Iris pigment epithelial cell (primary cell): Measurements from ENCODE around the gene PICK1.
"Not testable (repeated sequence)": the region's sequence is repeated elsewhere in the genome, so short reads cannot be mapped to it uniquely, and the experiment has no call there.

ENCODE experiments used
- DNase-seq: peaks from one replicate; pipeline ENCODE4 v3.0.0-alpha.2; 2011; ENCODE audit warnings: low read depth

PICK1 gene

DNA sequence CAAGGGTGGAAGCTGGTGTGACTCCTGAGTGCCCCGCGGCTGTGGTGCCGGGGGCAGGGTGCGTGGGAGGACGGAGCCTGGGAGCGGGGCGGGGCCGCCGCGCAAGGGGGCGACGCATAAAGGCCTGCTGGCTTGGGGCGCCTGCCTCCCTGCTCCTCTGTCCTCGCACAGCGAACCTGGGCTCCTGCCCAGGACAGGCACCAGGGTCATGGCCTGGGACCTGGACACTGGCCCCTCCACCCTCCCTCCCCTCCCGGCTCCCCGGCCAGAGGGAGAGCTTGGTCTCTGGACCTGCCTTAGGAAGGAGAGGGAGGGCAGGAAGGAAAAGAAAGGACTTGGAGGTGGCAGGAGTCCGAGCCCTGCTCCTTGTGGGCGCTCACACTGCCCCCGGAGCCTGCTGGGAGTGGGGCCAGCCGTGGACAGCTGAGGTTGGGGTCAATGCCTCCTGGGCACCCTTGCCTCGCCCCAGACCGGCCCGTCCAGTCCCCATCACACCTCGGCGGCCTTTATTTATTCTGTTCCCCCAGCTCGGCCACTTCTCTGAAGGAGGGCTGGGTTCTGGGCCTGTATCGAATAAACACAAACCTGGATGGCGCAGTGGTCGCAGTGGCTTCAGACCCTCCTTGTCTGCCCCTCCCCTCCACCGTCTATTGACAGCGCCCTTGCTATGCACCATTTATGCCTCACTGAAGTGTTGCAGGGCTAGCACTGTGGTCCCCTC, 18.1 kb downstream of the PICK1 start:
- DNase-seq: no peak

GRCh38 chr22:38075961-38076360, 18.8 kb downstream of the PICK1 start:
- DNase-seq: no peak

DNA sequence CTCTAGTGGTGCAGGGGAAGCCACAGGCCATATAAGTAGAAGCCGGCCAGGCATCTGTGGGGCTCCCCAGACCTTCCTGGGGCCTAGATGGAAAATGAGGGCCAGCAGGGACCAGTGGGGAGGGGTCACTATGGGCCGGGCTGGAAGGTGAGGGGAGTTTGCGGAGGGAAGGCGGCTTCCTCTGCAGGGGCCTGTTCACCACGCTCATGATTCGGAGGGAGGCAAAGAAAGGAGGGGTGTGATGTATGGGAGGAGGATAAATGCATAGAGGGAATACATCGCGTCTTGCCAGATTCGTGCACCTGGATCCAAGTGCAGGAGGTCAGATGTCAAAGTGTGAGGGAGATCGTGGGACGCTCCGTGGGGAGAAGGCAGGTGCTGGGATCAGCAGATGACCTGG, 19.9 kb downstream of the PICK1 start:
- DNase-seq: no peak

GRCh38 chr22:38077595-38077994, 20.4 kb downstream of the PICK1 start:
- no peak for DNase-seq

DNA sequence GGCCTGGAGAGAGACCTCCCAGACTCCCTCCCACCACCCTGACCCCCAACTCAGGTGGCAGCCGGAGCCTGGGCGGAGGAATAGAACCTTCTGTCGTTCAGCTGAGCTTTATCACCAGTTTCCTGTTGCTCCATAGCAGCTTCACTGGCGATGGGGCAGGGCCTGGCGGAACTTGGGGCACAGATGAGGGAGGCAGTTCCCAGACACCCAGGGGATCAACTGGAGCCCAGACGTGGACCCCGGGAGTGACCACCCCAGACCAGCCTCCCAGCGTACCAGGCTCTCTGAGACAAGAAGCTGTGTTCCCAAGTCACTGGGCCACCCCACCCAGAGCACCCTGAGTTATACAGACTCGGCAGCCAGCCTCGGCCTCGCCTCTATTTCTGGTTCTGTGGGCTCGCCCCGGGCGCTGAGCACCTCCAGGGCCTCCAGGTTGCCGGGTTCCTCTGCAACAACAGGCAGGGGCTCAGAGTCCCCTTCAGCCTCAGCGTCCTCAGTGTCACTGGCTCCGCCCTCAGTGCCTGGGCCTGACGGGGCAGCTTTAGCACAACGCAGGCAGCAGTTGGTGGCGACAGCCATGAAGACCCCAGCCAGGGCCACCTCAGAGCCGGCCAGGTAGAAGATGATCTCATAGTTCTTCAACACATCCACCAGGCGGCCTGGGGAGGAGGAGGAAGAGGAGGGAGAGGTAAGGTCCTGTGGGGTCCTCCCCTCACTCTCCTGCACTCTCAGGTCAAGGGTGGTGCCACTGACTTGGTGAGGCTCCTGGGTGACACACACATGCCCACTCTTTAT, 21.0 kb downstream of the PICK1 start:
- DNase-seq: no peak

GRCh38 chr22:38079208-38079607, 22.0 kb downstream of the PICK1 start:
- not testable (repeated sequence) for DNase-seq

GRCh38 chr22:38079804-38080203, 22.6 kb downstream of the PICK1 start:
- no peak for DNase-seq

DNA sequence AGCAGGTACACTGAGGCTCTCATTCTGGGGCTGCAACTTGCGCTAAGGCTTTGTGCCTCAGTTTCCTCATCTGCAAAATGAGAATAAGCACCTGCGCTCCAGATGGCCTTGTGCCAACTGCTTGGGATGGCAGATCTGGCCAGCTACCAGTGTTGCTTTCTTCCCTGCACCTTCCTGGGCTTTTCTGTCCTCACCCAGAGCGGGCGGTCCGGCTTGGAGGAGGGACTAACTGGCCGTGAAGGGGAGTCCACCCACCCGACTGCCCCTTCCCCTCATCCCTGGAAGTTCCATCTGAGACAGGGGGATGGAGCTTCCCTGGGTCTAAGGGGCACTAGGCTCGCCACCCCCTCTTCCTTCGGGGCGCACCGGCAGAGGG, 23.3 kb downstream of the PICK1 start:
- no peak for DNase-seq

GRCh38 chr22:38080850-38081635, 23.8 kb downstream of the PICK1 start:
- DNase-seq: peak; percentile 39

DNA sequence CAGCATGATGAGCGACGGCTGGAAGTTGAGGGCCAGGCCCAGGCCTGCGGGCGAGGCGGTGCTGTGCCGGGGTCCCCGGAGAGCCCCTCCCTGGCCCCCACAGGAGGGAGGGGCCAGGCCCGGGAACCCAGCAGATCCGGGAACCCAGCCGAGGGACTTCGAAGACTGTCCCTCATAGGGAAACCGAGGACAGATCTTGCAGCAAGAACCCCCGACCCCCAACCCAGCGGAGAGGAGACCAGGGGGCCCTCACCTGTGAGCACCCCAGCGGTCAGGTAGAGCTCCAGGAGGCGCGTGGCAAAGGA, 24.4 kb downstream of the PICK1 start:
- no peak for DNase-seq

- DNase-seq: no peak
Measured at GRCh38 chr22:38081941-38082828, 25.0 kb downstream of the PICK1 start.

DNA sequence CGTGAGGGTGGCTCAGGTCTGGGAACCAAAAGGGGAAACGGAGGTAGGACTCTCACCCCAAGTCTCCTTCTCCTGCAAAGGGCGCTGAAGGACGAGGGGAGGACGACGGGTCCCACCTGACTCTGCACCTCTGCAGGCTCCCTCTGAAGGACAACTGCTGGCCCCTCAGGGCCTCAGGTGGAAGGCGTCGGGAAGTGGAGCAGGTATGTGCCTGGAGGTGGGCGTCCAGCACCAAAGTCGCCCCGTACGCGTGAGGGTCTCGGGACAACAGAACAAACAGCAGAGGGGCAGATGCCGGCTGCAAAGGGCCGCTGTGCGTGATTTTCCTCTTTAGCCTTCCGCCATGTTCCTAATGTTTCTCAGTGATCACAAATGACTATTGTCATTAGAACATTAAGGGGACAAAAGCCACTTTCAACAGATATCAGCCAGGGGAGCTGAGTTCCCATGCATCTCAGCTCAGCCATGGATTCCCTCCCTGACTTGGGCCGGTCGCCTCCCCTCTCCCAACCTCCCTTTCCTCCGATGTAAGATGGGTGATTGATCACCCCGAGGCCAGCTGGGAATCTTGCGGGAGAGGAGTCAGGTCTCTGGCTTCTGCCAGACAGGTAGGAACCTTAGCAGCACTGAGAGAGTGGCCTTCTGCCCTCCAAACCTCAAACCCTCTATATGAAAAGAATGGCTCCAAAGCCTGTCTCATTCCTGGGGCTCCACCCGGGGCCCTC, 25.9 kb downstream of the PICK1 start:
- no peak for DNase-seq

DNA sequence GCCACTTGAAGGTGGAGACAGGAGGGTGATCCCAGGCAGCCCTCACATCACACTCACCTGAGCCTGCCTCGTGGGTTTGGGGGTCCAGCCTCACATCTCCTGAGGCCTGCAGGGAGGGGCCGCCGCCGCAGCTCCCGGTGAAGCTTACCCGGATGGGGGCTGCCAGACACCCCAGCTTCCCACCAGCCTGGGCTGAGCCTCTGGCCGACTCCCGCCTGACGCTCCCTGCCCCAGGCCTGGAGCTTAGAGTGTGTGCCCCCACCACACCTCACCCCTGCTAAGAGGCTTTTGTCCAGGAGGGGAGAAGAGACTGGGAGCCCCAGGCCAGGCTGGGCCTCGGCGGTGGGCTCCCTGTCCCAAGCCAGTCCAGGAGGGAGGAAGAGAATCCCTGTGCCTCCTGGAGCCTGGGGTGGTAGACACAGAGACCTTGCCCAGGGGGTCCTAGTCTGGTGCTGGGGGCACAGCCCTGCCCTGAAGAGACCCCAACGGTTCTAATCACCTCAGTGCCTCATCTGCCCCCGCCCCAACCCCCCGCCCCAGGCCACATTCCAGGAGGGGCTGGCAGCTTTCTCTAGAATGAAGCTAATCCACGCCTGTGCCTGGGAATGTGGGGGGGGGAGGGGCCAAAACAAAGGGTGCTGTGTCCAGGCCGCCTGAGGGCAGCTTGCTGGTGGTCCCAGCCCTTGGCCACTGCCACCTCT, 26.9 kb downstream of the PICK1 start, which contains the start of gene SLC16A8:
Gene SLC16A8, minus strand, starts transcription at position 254 of the 701 bp plus-strand sequence. CDS start 1,311 bp downstream, outside the sequence.
- DNase-seq: no peak

DNA sequence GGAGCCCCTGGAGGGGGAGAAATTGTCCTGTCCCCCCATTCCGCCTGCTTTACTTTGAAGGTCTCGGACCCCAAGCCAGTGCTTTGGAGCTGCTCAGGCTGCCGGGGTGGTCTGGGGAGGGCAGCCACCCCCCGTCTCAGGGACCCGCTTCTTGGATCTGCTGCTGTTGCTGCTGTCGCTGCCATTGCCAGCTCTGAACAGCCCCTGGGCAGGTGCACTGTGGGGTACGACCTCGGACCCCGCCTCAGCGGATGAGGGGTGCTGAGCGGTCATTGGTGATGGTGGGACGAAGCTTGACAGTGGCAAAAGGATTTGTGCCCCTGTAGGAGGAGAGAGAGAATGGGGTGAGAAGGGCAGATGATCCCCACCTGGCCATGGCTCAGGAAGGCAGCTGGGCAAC, 27.9 kb downstream of the PICK1 start:
- no peak for DNase-seq

- DNase-seq: no peak
Measured at GRCh38 chr22:38085501-38085900, 28.3 kb downstream of the PICK1 start.

GRCh38 chr22:38086001-38086845, 29.0 kb downstream of the PICK1 start:
- DNase-seq: no peak

GRCh38 chr22:38086942-38087341, 29.7 kb downstream of the PICK1 start:
- DNase-seq: no peak

GRCh38 chr22:38087855-38088254, 30.7 kb downstream of the PICK1 start:
- DNase-seq: no peak

DNA sequence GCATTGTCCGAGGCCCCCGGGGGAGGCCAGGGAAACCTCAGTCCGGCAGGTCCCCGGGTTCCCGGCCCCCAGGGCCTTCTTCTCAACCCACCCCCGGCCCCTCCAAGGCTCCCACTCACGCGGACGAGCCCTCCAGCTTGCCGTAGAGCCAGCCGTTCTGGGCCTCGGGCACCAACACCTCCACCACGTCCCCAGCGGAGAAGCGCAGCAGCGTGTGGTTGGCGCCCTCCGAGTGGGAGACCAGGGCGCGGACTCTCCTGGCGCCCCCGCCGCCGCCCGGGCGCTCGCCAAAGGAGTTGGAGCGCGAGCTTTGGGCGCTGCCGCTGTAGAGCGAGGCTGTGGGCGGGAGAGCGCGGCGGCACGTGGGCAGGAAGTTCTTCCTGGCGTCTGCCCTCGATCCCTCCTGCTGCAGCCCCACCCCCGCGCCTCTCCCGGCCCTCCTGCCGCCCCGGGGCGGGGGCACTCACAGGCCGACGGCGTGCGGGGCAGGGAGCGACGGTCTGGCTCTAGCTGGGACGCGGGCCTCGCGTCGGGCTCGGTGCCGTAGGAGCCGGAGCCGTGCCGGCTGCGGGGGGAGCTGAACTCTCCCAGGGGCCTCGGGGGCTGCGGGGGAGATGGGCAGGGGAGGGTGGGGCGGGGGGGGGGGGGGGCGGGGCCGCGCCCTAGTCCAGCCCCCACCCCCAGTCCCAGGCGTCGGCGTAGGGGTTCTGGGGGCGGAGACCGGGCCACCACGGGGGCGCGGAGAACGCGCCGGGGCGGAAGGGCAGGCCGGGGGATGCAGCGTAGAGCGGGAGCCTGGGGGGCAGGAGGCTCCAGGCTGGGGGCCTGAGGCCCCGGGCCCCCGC, 31.6 kb downstream of the PICK1 start:
- no peak for DNase-seq
